Neural cell (in vitro differentiated cells): Measurements from ENCODE around the gene NKAIN2.

Experiments used
- CTCF ChIP-seq: fragments of 450-650 bp; IDR thresholded peaks from 2 replicates; pipeline ENCODE4 v1.5.1; 2014; ENCODE audit warnings: antibody characterized with exemption, mild to moderate bottlenecking, moderate library complexity; ENCODE audit not compliant: poor library complexity, severe bottlenecking
- EZH2 ChIP-seq: fragments of 200-600, 300-800 bp; shearing (Covaris generic), sonication (generic); IDR thresholded peaks from 2 replicates; pipeline ENCODE4 v1.6.1; 2014; ENCODE audit warnings: antibody characterized with exemption, low read length, borderline replicate concordance, mild to moderate bottlenecking; ENCODE audit not compliant: insufficient read depth, poor library complexity, severe bottlenecking
- SMC3 ChIP-seq: fragments of 450-650 bp; conservative IDR thresholded peaks from 2 replicates; pipeline ENCODE4 v1.6.1; 2014; ENCODE audit warnings: antibody characterized with exemption, mild to moderate bottlenecking, moderate library complexity; ENCODE audit not compliant: poor library complexity
- TAF1 ChIP-seq: IDR thresholded peaks from 2 replicates; pipeline ENCODE4 v1.6.1; 2012; ENCODE audit warnings: low read depth

GRCh38 chr6:123780021-123780420, 23.6 kb upstream of the NKAIN2 start:
- TF ChIP-seq CTCF = no peak
- no peak for TF ChIP-seq EZH2
- TF ChIP-seq TAF1 = no peak
- no peak for TF ChIP-seq SMC3
